A673 (cell line): Measurements from ENCODE around the gene RPS6KA3. TPM values are rescaled to one million over a fixed set of nuclear protein-coding genes. Genes with fewer than 3 reads are reported as not detected.

Experiments used
- BruUV-seq: library from RNA; stranded (reverse); fragments of 400-500 nt; replicated peaks from 2 replicates; lab custom pipeline; 2021; lab: Mats Ljungman, UMichigan
- CTCF ChIA-PET: fragments of 300-600 bp; sonication (Branson Sonifier 250); formaldehyde crosslinking; loops from one replicate; lab custom pipeline; 2022; ENCODE audit warnings: antibody characterized with exemption; lab: Charles Lee
- POLR2A ChIA-PET: fragments of 300-600 bp; sonication (Branson Sonifier 250); formaldehyde crosslinking; loops from one replicate; lab custom pipeline; 2022; ENCODE audit warnings: antibody characterized with exemption; ENCODE audit not compliant: low non-redundant PET; lab: Charles Lee
- DNase-seq: peaks from one replicate; pipeline ENCODE4 v3.0.0-alpha.2; 2015; ENCODE audit warnings: low spot score
- H3K27ac ChIP-seq: fragments of 200-600 bp; sonication (generic); 2 replicates; pipeline ENCODE4 v1.5.1; 2016; ENCODE audit warnings: mixed run types, low read depth, mild to moderate bottlenecking, mixed read lengths, antibody characterized with exemption, low read length; ENCODE audit not compliant: poor library complexity, severe bottlenecking
- H3K27me3 ChIP-seq: fragments of 200-600 bp; sonication (generic); replicated peaks from 2 replicates; pipeline ENCODE4 v1.6.1; 2017; ENCODE audit warnings: mixed run types, low read depth, mild to moderate bottlenecking, mixed read lengths, antibody characterized with exemption, low read length; ENCODE audit not compliant: insufficient read depth, poor library complexity
- H3K36me3 ChIP-seq: fragments of 200-600 bp; sonication (generic); 2 replicates; pipeline ENCODE4 v1.6.1; 2016; ENCODE audit warnings: mixed run types, mild to moderate bottlenecking, mixed read lengths, antibody characterized with exemption, low read length; ENCODE audit not compliant: insufficient read depth, poor library complexity, severe bottlenecking
- H3K4me1 ChIP-seq: fragments of 200-600 bp; sonication (generic); 2 replicates; pipeline ENCODE4 v1.6.1; 2017; ENCODE audit warnings: mixed run types, mild to moderate bottlenecking, mixed read lengths, antibody characterized with exemption, low read length; ENCODE audit not compliant: insufficient read depth, poor library complexity, severe bottlenecking
- H3K4me3 ChIP-seq: fragments of 200-600 bp; sonication (generic); 2 replicates; pipeline ENCODE4 v1.5.1; 2016; ENCODE audit warnings: low read depth, mixed run types, mild to moderate bottlenecking, mixed read lengths, low read length; ENCODE audit not compliant: poor library complexity, severe bottlenecking
- H3K9me3 ChIP-seq: fragments of 200-600 bp; sonication (generic); 2 replicates; pipeline ENCODE4 v1.6.1; 2016; ENCODE audit warnings: mixed run types, low read depth, mild to moderate bottlenecking, mixed read lengths, antibody characterized with exemption, low read length; ENCODE audit not compliant: poor library complexity, severe bottlenecking
- CTCF ChIP-seq: fragments of 300-800, 200-600 bp; sonication (generic); conservative IDR thresholded peaks from 2 replicates; pipeline ENCODE4 v1.5.1; 2017; ENCODE audit warnings: low read depth, mild to moderate bottlenecking, antibody characterized with exemption, low read length, moderate library complexity, mixed read lengths
- EZH2 ChIP-seq: fragments of 200-600 bp; sonication (generic); IDR thresholded peaks from 2 replicates; pipeline ENCODE4 v1.6.1; 2017; ENCODE audit warnings: borderline replicate concordance, low read depth, mild to moderate bottlenecking, mixed read lengths, antibody characterized with exemption, low read length; ENCODE audit not compliant: poor library complexity, severe bottlenecking
- intact Hi-C: fragments of 100-400 bp; cut with micrococcal nuclease; formaldehyde crosslinking; loops from one replicate; pipeline ENCODE4 v1.10.0; 2022; ENCODE audit not compliant: unreplicated experiment
- total RNA-seq: library from RNA; stranded (reverse); gene quantifications from 2 replicates; pipeline ENCODE4 v1.2.3, GENCODE V29; 2021

The RPS6KA3 gene
- total RNA-seq, 1 experiment from 2014 or later: 33.6 TPM

- Histone ChIP-seq H3K9me3 (no peaks in the 10 kb centered on the region), H3K27ac (no peak overlapping the region), H3K27me3 (no peaks in the 10 kb centered on the region), H3K4me3 (no peak overlapping the region), H3K36me3 (peaks cover 36% of the 10 kb centered on the region), H3K4me1 (no peaks in the 10 kb centered on the region)
- ChIA-PET CTCF (no interaction called here), POLR2A (no interaction called here)
- intact Hi-C loops: no loop called here
- TF ChIP-seq EZH2 (no peak), CTCF (no peak)
- no peak for DNase-seq
- no TSS peak for BruUV-seq
These were observed 141.7 kb downstream of the RPS6KA3 start for GRCh38 chrX:20124964-20125363.

GRCh38 chrX:20118065-20118824, 148.5 kb downstream of the RPS6KA3 start:
- POLR2A ChIA-PET: no interaction called here
- Histone ChIP-seq H3K9me3 (no peaks in the 10 kb centered on the region), H3K4me1 (no peaks in the 10 kb centered on the region), H3K36me3 (no peaks in the 10 kb centered on the region), H3K4me3 (no peak overlapping the region), H3K27me3 (no peaks in the 10 kb centered on the region), H3K27ac (no peak overlapping the region)
- TF ChIP-seq CTCF: no peak
- TF ChIP-seq EZH2: no peak
- no TSS peak for BruUV-seq
- CTCF ChIA-PET: no interaction called here
- DNase-seq: no peak
- intact Hi-C loops: no loop called here

- Histone ChIP-seq H3K4me3 (peak within 1 kb of the TSS; percentile 29), H3K4me1 (no peaks in the 10 kb centered on the region), H3K27ac (no peak within 1 kb of the TSS), H3K27me3 (no peaks in the 10 kb centered on the region), H3K36me3 (no peaks in the 10 kb centered on the region), H3K9me3 (no peaks in the 10 kb centered on the region)
- DNase-seq: no peak
- intact Hi-C loops: no loop called here
- ChIA-PET POLR2A (no interaction called here), CTCF (no interaction called here)
- TF ChIP-seq CTCF (no peak), EZH2 (no peak)
- BruUV-seq: no TSS peak
These were observed 150.0 kb downstream of the RPS6KA3 start, which contains the start of gene MAP7D2 for GRCh38 chrX:20116577-20117240. Gene MAP7D2, minus strand, starts transcription at chrX:20116907. Its CDS starts 28 bp downstream, at chrX:20116879.
